Stomach smooth muscle (tissue), 2 donors: ENCODE data around the gene RREB1.
"Not testable (repeated sequence)": the region's sequence is repeated elsewhere in the genome, so short reads cannot be mapped to it uniquely, and the experiment has no call there.

Experiments used
- H3K27ac ChIP-seq: one replicate; pipeline ENCODE4 v1.7.0; 2013; ENCODE audit warnings: mild to moderate bottlenecking, low read length, inconsistent platforms
- H3K27me3 ChIP-seq, 2 donors: one replicate each; pipeline ENCODE4 v1.7.0; 2013; ENCODE audit warnings: low read length in 2 of 2; ENCODE audit not compliant: insufficient read depth in 2 of 2, control insufficient read depth in 1 of 2
- H3K36me3 ChIP-seq, 2 donors: one replicate each; pipeline ENCODE4 v1.7.0; 2013; ENCODE audit warnings: low read length in 2 of 2; ENCODE audit not compliant: control insufficient read depth in 2 of 2, insufficient read depth in 2 of 2
- H3K4me1 ChIP-seq: one replicate; pipeline ENCODE4 v1.7.0; 2013; ENCODE audit warnings: low read length; ENCODE audit not compliant: control insufficient read depth, insufficient read depth
- H3K4me3 ChIP-seq, 2 donors: one replicate each; pipeline ENCODE4 v1.7.0; 2013; ENCODE audit warnings: low read length in 2 of 2
- H3K9ac ChIP-seq, 2 donors: one replicate each; pipeline ENCODE4 v1.7.0; 2013; ENCODE audit warnings: low read length in 2 of 2, mild to moderate bottlenecking in 1 of 2
- H3K9me3 ChIP-seq, 2 donors: one replicate each; pipeline ENCODE4 v1.7.0; 2013; ENCODE audit warnings: low read length in 2 of 2; ENCODE audit not compliant: control insufficient read depth in 2 of 2
- donor health status: healthy.
- donor health status: Pancreatic carcinoma.

RREB1 gene

DNA sequence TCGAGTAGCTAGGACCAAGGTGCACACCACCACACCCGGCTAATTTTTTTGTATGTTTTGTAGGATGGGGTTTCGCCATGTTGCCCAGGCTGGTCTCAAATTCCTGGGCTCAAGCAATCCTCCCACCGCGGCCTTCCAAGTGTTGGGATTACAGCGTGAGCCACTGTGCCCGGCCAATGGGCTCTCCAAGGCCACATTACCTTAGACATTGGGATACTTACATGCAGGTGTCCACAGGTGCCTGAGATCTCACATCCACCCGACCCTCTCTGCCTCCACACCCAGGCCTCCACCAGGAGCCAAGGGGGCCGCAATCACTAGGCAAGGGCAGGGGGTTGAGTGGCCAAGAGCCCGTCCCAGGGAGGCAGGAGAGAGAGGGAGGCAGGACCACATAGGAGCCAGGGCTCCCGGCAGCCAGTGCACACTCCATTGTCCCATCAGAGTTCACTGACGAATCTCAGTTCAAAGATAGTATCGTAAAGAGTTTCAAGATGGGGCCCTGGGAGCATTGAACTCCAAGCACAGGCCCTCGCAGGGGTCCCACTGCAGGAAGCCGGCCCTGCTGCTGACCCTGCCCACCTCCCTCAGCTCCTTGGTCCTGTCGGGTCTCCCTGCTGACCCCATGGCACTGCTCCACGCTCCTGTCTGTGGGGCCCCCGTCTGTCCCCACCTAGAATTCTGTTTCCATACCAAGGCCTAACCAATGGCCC is 149.9 kb downstream of the RREB1 start:
- Histone ChIP-seq H3K4me1 (peaks cover 19% of the 10 kb centered on the region), H3K27me3 (no peaks in the 10 kb centered on the region), H3K9ac (no peak overlapping the region), H3K4me3 (no peak overlapping the region), H3K9me3 (peaks cover 0 to 5% of the 10 kb centered on the region in 2 donors), H3K27ac (no peak overlapping the region), H3K36me3 (no peaks in the 10 kb centered on the region)

DNA sequence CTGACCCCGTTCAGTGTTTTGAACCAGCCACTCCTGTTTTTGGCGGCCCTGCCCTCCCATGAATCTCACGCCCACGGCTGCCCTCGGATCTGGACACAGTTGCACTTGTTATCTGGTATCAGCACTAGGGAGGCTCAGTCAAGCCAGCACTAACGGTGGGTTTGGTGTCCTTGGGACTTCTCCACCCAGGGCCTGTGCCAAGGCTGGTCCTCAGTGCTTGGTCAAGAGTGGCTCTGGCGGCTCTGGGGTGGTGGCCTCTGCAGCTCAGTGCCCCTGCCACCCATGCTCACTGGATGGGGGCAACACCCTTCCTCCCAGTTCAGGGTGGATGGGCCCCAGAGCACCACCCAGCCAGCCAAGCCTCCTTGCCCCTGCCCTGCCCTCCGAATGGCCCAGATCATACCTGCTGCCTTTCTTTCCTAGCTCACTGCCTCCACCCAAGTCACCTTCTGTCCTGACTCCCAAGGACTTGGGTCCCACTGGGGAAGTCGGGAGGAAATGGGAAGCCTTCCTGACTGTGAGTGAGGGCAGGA is 150.5 kb downstream of the RREB1 start:
- peaks cover 19% of the 10 kb centered on the region for H3K4me1 ChIP-seq
- no peak overlapping the region for H3K9ac ChIP-seq
- no peak overlapping the region for H3K27ac ChIP-seq
- no peak overlapping the region for H3K4me3 ChIP-seq
- H3K27me3 ChIP-seq: no peaks in the 10 kb centered on the region
- H3K9me3 ChIP-seq: peaks cover 0 to 5% of the 10 kb centered on the region in 2 donors
- no peaks in the 10 kb centered on the region for H3K36me3 ChIP-seq

GRCh38 chr6:7260291-7261031 is 152.7 kb downstream of the RREB1 start:
- no peaks in the 10 kb centered on the region for H3K27me3 ChIP-seq
- peak overlapping the region; percentile 55 for H3K27ac ChIP-seq
- peak overlapping the region; percentile 91 to 93 for H3K4me3 ChIP-seq
- H3K9me3 ChIP-seq: peaks cover 0 to 5% of the 10 kb centered on the region in 2 donors
- peak overlapping the region; percentile 80 to 81 for H3K9ac ChIP-seq
- H3K4me1 ChIP-seq: peaks cover 16% of the 10 kb centered on the region
- no peaks in the 10 kb centered on the region for H3K36me3 ChIP-seq

DNA sequence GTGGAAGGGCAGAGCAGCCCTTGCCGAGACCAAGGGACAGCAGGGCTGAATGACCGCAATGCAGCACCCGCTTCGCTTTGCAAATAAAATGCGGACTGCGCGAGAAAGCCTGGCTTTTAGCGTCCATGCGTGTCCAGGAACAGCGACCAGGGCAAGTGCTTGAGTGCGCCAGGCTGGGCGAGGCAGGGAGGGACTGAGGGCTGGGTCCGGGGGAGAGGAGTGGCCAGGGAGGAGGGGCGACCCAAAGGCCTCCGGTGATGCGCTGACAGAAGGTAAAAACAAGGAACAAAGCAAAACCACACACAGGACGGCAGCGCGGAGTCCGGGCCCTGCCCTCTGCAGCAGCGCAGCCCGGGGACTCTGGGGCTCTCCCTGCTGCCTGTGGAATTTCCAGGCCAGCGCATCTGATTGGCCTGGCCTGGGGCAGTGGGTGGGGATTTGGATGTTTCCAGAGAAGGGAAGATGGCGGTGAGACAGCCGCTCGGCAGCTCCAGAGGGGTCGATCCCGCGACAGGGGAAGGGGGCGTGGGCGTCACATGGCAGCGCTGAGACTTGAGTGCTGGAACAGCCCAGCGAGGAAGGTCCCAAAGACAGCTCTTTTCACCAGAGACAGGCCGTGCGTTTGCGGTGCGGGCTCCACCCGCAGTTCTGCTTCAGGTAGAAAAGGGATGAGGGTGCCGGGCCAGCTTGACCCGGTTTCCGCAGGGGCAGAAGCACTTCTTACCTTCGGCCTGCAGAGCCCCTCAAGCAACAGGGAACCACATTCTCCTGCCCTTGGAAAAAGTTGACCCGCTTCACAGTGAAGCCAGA is 153.5 kb downstream of the RREB1 start:
- Histone ChIP-seq H3K27ac (peak overlapping the region; percentile 55), H3K4me3 (peak overlapping the region; percentile 91 to 93), H3K9me3 (peaks cover 0 to 3% of the 10 kb centered on the region in 2 donors), H3K27me3 (no peaks in the 10 kb centered on the region), H3K4me1 (peaks cover 16% of the 10 kb centered on the region), H3K36me3 (no peaks in the 10 kb centered on the region), H3K9ac (peak overlapping the region; percentile 80 to 81)

- H3K36me3 ChIP-seq: no peaks in the 10 kb centered on the region
- peaks cover 16% of the 10 kb centered on the region for H3K4me1 ChIP-seq
- H3K27ac ChIP-seq: peak overlapping the region; percentile 55
- peaks cover 0 to 3% of the 10 kb centered on the region in 2 donors for H3K9me3 ChIP-seq
- H3K9ac ChIP-seq: peak overlapping the region; percentile 80 to 81
- H3K4me3 ChIP-seq: peak overlapping the region; percentile 91 to 93
- no peaks in the 10 kb centered on the region for H3K27me3 ChIP-seq
Measured at GRCh38 chr6:7261852-7262461, 154.2 kb downstream of the RREB1 start.

DNA sequence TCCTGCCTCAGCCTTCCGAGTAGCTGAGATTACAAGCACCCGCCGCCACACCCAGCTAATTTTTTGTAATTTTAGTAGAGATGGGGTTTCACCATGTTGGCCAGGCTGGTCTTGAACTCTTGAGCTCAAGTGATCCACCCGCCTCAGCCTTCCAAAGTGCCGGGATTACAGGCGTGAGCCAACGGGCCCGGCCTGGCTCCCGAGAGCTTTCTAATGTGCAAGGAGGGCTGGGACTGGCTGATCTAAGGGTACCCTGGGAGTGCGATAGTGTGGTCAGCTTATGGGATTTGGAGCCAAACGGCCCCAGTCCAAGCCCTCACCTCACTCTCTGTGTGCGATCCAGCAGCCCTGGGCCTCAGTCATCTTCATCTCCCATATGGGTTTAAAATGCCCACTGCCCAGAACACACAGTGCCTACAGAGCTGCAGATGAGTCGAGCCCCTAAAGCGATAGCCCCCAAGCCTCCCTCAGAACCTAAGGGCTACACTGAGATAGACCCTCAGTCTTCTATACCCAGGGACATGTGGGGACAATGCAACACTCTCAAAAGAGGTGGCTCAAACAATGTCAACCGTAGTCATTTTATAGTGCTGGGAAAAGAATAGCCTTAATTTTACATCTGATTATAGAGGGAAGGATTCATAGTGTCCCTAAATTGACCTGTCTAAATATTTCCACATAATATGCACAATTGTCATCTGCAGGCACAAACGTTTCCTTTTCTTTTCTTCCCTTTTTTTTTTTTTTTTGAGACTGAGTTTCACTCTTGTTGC is 155.2 kb downstream of the RREB1 start:
- no peaks in the 10 kb centered on the region for H3K27me3 ChIP-seq
- H3K9ac ChIP-seq: no peak overlapping the region
- no peaks in the 10 kb centered on the region for H3K36me3 ChIP-seq
- peaks cover 0 to 3% of the 10 kb centered on the region in 2 donors for H3K9me3 ChIP-seq
- no peak overlapping the region for H3K4me3 ChIP-seq
- peaks cover 16% of the 10 kb centered on the region for H3K4me1 ChIP-seq
- H3K27ac ChIP-seq: no peak overlapping the region

DNA sequence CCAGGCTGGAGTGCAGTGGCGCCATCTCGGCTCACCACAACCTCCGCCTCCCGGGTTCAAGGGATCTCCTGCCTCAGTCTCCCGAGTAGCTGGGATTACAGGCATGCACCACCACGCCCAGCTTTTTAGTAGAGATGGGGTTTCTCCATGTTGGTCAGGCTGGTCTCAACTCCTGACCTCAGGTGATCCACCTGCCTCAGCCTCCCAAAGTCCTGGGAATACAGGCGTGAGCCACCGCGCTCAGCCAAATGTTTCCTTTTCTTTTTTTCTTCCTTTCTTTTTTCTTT is 155.7 kb downstream of the RREB1 start:
- not testable (repeated sequence) for H3K9me3 ChIP-seq, H3K27ac ChIP-seq, H3K9ac ChIP-seq, H3K36me3 ChIP-seq, H3K27me3 ChIP-seq, H3K4me3 ChIP-seq
- H3K4me1 ChIP-seq: peaks cover 17% of the 10 kb centered on the region

GRCh38 chr6:7264041-7264440 is 156.3 kb downstream of the RREB1 start:
- Histone ChIP-seq H3K9ac (no peak overlapping the region), H3K27ac (no peak overlapping the region), H3K9me3 (peaks cover 0 to 3% of the 10 kb centered on the region in 2 donors), H3K4me3 (no peak overlapping the region), H3K4me1 (peaks cover 19% of the 10 kb centered on the region), H3K36me3 (no peaks in the 10 kb centered on the region), H3K27me3 (peaks cover 0 to 2% of the 10 kb centered on the region in 2 donors)

- Histone ChIP-seq H3K36me3 (no peaks in the 10 kb centered on the region), H3K27me3 (peaks cover 0 to 2% of the 10 kb centered on the region in 2 donors), H3K27ac (no peak overlapping the region), H3K9ac (no peak overlapping the region), H3K9me3 (peaks cover 0 to 3% of the 10 kb centered on the region in 2 donors), H3K4me1 (peaks cover 20% of the 10 kb centered on the region), H3K4me3 (no peak overlapping the region)
Measured at GRCh38 chr6:7264686-7265384, 157.1 kb downstream of the RREB1 start.
